Endothelial cell of umbilical vein (primary cell): Measurements from ENCODE around the gene IDH1. TPM values are rescaled to one million over a fixed set of nuclear protein-coding genes. Genes with fewer than 3 reads are reported as not detected.

Experiments used
- BruUV-seq: library from RNA; stranded (reverse); fragments of 400-500 nt; replicated peaks from 2 replicates; lab custom pipeline; 2021; lab: Mats Ljungman, UMichigan
- CTCF ChIA-PET: fragments of 300-600, 350-600 bp; sonication (Branson Sonifier 250); formaldehyde crosslinking; loops from one replicate; lab custom pipeline; 2021; ENCODE audit warnings: antibody characterized with exemption, inconsistent platforms; lab: Charles Lee
- POLR2A ChIA-PET: fragments of 300-600, 350-600 bp; sonication (Branson Sonifier 250); formaldehyde crosslinking; loops from one replicate; lab custom pipeline; 2021; ENCODE audit warnings: antibody characterized with exemption, inconsistent platforms; lab: Charles Lee
- DNase-seq: peaks from one replicate; pipeline ENCODE4 v3.0.0-alpha.2; 2011; ENCODE audit warnings: low read depth, low spot score
- FAIRE-seq: peaks from 2 replicates; lab custom pipeline; 2011; peaks lifted over from hg19 to GRCh38; lab: Jason Lieb, UNC
- H2AFZ ChIP-seq: 2 replicates; pipeline ENCODE4 v1.6.0; 2012; ENCODE audit warnings: low read depth, low read length, control low read depth, inconsistent platforms
- H3K27ac ChIP-seq: 2 replicates; pipeline ENCODE4 v1.5.1; 2011; ENCODE audit warnings: low read depth, mild to moderate bottlenecking, control low read depth, low read length, moderate library complexity; ENCODE audit not compliant: insufficient read depth
- H3K27me3 ChIP-seq, 2 experiments: 2 replicates each; pipeline versions ENCODE4 v1.6.0 to v1.6.1; 2011; ENCODE audit warnings: low read length in 2 of 2, mixed read lengths in 1 of 2; ENCODE audit not compliant: control insufficient read depth in 2 of 2, insufficient read depth in 2 of 2
- H3K36me3 ChIP-seq, 2 experiments: 2 replicates in 1 of 2; 3 replicates in 1 of 2; pipeline ENCODE4 v1.5.1; 2011; ENCODE audit warnings: low read length in 2 of 2, mild to moderate bottlenecking in 1 of 2, moderate library complexity in 1 of 2; ENCODE audit not compliant: control insufficient read depth in 2 of 2, insufficient read depth in 2 of 2; ENCODE audit errors: extremely low read depth in 1 of 2
- H3K4me1 ChIP-seq: 3 replicates; pipeline ENCODE4 v1.5.1; 2011; ENCODE audit warnings: mild to moderate bottlenecking, low read length; ENCODE audit not compliant: control insufficient read depth, insufficient read depth; ENCODE audit errors: extremely low read depth
- H3K4me2 ChIP-seq: 2 replicates; pipeline ENCODE4 v1.6.1; 2011; ENCODE audit warnings: low read length, control low read depth, mixed read lengths; ENCODE audit not compliant: insufficient read depth
- H3K4me3 ChIP-seq, 3 experiments: fragments of 200-600 bp in 1 of 3; sonication (generic), shearing (Covaris generic) in 1 of 3; replicated peaks in 1 of 3; 2 replicates each; pipeline ENCODE4 v1.5.1; 2011 to 2016; ENCODE audit warnings: control low read depth in 3 of 3, low read length in 3 of 3, mild to moderate bottlenecking in 2 of 3, inconsistent platforms in 1 of 3, low read depth in 1 of 3, moderate library complexity in 1 of 3; ENCODE audit not compliant: insufficient read depth in 1 of 3
- H3K79me2 ChIP-seq: 2 replicates; pipeline ENCODE4 v1.6.0; 2012; ENCODE audit warnings: low read length, inconsistent platforms; ENCODE audit not compliant: control insufficient read depth, insufficient read depth
- H3K9ac ChIP-seq: replicated peaks from 2 replicates; pipeline ENCODE3; 2011; ENCODE audit warnings: low read length, control low read depth; ENCODE audit not compliant: insufficient read depth; ENCODE audit errors: extremely low read depth
- H3K9me1 ChIP-seq: replicated peaks from 3 replicates; pipeline ENCODE4 v1.6.0; 2011; ENCODE audit warnings: mild to moderate bottlenecking, low read length; ENCODE audit not compliant: control insufficient read depth, insufficient read depth; ENCODE audit errors: extremely low read depth
- H3K9me3 ChIP-seq: replicated peaks from 2 replicates; pipeline ENCODE4 v1.5.1; 2012; ENCODE audit warnings: low read length, inconsistent platforms; ENCODE audit not compliant: control insufficient read depth, insufficient read depth
- H4K20me1 ChIP-seq: replicated peaks from 2 replicates; pipeline ENCODE3; 2011; ENCODE audit warnings: mild to moderate bottlenecking, low read length; ENCODE audit not compliant: control insufficient read depth, insufficient read depth; ENCODE audit errors: extremely low read depth
- EZH2 ChIP-seq: IDR thresholded peaks from 2 replicates; pipeline ENCODE4 v1.6.1; 2012; ENCODE audit warnings: borderline replicate concordance, low read depth, mild to moderate bottlenecking, moderate library complexity, low read length, inconsistent platforms; ENCODE audit not compliant: severe bottlenecking
- FOS ChIP-seq: IDR thresholded peaks from 2 replicates; pipeline ENCODE4 v1.6.1; 2011; ENCODE audit warnings: mild to moderate bottlenecking, low read length, moderate library complexity, borderline replicate concordance; ENCODE audit not compliant: insufficient read depth
- GATA2 ChIP-seq: IDR thresholded peaks from 2 replicates; pipeline ENCODE4 v1.7.0; 2011; ENCODE audit warnings: low read depth, mild to moderate bottlenecking, moderate library complexity, mixed read lengths, low read length; ENCODE audit not compliant: insufficient read length, insufficient read depth
- JUN ChIP-seq: IDR thresholded peaks from 2 replicates; pipeline ENCODE4 v1.6.1; 2011; ENCODE audit warnings: borderline replicate concordance, low read depth; ENCODE audit not compliant: insufficient read length, insufficient read depth
- MYC ChIP-seq: IDR thresholded peaks from one replicate; pipeline ENCODE4 v1.6.1; 2011; ENCODE audit warnings: mild to moderate bottlenecking, low read depth, low read length
- POLR2A ChIP-seq: IDR thresholded peaks from 2 replicates; pipeline ENCODE4 v1.6.1; 2012; ENCODE audit warnings: low read depth, mild to moderate bottlenecking, control low read depth, low read length
- POLR2AphosphoS5 ChIP-seq: IDR thresholded peaks from 2 replicates; pipeline ENCODE4 v1.6.1; 2012; ENCODE audit warnings: low read depth, mild to moderate bottlenecking, control low read depth, low read length, moderate library complexity; ENCODE audit not compliant: insufficient read depth
- dilution Hi-C: fragments of 300-500 bp; cut with MboI; formaldehyde crosslinking; loops from one replicate; pipeline ENCODE4 v1.15.0; 2019; ENCODE audit warnings: low sequenced_read_pairs; ENCODE audit not compliant: extremely low pct_ligation_motif_present
- intact Hi-C: fragments of 100-400 bp; cut with micrococcal nuclease; formaldehyde crosslinking; loops from one replicate; pipeline ENCODE4 v1.10.0; 2022
- polyA plus RNA-seq, 4 experiments: library from polyadenylated mRNA; depleted of rRNA in 3 of 4; stranded (reverse) in 3 of 4; unstranded in 1 of 4; fragments of >200 nt; gene quantifications; 2 replicates each; pipeline versions ENCODE4 v1.2.1 to v1.2.3, GENCODE V29; 2011 to 2012; ENCODE audit warnings: missing spikeins in 1 of 4
- total RNA-seq: library from RNA; stranded (reverse); gene quantifications from 2 replicates; pipeline ENCODE4 v1.2.3, GENCODE V29; 2021
- TF ChIP-seq, protein P1 (sequence below): IDR thresholded peaks from 2 replicates; pipeline ENCODE4 v1.6.1; 2011; ENCODE audit not compliant: insufficient read depth, insufficient read length
- TF ChIP-seq, protein P2 (sequence below), 2 donors: IDR thresholded peaks; 1 replicate in 1 of 2; 2 replicates in 1 of 2; pipeline ENCODE4 v1.5.1; 2011; ENCODE audit warnings: low read length in 2 of 2, mild to moderate bottlenecking in 2 of 2, moderate library complexity in 2 of 2, control low read depth in 1 of 2, inconsistent platforms in 1 of 2, low read depth in 1 of 2; ENCODE audit not compliant: insufficient read depth in 1 of 2; ENCODE audit errors: extremely low read depth in 1 of 2

IDH1 gene
- total and polyA plus RNA-seq, 2 donors (not counting 3 experiments of a cell fraction or from before 2014, with no cell fraction given), result 63.1 to 107 TPM

DNA sequence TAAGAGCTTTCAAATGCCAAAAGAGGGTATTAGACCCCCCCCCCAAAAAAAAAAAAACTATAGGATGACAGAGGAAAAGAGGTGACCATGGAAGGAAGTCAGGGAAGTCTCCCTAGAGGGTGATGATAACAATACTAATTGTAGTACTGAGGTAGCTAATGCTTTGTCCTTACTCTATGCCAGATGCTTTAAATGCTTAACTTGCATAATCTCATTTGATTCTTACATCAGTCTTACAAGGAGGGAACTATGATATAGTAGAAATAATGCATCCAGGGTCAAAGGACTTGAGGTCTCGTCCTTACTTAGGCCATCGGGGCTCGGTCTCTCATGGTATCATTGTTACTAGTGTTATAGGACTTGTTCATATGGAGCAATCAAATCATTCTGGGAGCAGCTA lies 9.1 kb downstream of the IDH1 start:
- Histone ChIP-seq H3K9me3 (no peaks in the 10 kb centered on the region), H3K36me3 (peaks cover 9 to 35% of the 10 kb centered on the region in 2 experiments), H3K79me2 (no peaks in the 10 kb centered on the region), H4K20me1 (no peaks in the 10 kb centered on the region), H3K4me3 (no peak overlapping the region), H3K4me2 (no peak overlapping the region), H3K9ac (no peak overlapping the region), H3K4me1 (peaks cover 10% of the 10 kb centered on the region), H3K9me1 (no peaks in the 10 kb centered on the region), H3K27ac (no peak overlapping the region), H3K27me3 (no peaks in the 10 kb centered on the region), H2AFZ (no peak overlapping the region)
- TF ChIP-seq EZH2, result no peak
- no peak for TF ChIP-seq MYC
- TF ChIP-seq, protein P1, sequence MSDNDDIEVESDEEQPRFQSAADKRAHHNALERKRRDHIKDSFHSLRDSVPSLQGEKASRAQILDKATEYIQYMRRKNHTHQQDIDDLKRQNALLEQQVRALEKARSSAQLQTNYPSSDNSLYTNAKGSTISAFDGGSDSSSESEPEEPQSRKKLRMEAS, result no peak
- TF ChIP-seq, protein P2, sequence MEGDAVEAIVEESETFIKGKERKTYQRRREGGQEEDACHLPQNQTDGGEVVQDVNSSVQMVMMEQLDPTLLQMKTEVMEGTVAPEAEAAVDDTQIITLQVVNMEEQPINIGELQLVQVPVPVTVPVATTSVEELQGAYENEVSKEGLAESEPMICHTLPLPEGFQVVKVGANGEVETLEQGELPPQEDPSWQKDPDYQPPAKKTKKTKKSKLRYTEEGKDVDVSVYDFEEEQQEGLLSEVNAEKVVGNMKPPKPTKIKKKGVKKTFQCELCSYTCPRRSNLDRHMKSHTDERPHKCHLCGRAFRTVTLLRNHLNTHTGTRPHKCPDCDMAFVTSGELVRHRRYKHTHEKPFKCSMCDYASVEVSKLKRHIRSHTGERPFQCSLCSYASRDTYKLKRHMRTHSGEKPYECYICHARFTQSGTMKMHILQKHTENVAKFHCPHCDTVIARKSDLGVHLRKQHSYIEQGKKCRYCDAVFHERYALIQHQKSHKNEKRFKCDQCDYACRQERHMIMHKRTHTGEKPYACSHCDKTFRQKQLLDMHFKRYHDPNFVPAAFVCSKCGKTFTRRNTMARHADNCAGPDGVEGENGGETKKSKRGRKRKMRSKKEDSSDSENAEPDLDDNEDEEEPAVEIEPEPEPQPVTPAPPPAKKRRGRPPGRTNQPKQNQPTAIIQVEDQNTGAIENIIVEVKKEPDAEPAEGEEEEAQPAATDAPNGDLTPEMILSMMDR (IDR thresholded peaks at IDR 0.05; ENCODE audit: extremely low read depth in 1 of 2, insufficient read depth in 1 of 2, low read depth in 1 of 2, low read length in 2 of 2), result no peak
- TF ChIP-seq GATA2, result no peak
- no peak for TF ChIP-seq JUN
- TF ChIP-seq POLR2AphosphoS5, result no peak
- no peak for TF ChIP-seq FOS
- no peak for TF ChIP-seq POLR2A
- FAIRE-seq (no peak), DNase-seq (no peak)
- intact Hi-C loops (no loop called here), dilution Hi-C loops (no loop called here)
- ChIA-PET CTCF (interaction anchor here (0.6 kb wide), 1 partner anchor 157 kb away, joined by 4 read pairs; no protein-coding TSS in a partner anchor), POLR2A (no interaction called here)
- BruUV-seq, result no TSS peak
